ENCODE measurements around the gene TBC1D2B.
"Not testable (repeated sequence)": the region's sequence is repeated elsewhere in the genome, so short reads cannot be mapped to it uniquely, and the experiment has no call there.

Gene TBC1D2B

DNA sequence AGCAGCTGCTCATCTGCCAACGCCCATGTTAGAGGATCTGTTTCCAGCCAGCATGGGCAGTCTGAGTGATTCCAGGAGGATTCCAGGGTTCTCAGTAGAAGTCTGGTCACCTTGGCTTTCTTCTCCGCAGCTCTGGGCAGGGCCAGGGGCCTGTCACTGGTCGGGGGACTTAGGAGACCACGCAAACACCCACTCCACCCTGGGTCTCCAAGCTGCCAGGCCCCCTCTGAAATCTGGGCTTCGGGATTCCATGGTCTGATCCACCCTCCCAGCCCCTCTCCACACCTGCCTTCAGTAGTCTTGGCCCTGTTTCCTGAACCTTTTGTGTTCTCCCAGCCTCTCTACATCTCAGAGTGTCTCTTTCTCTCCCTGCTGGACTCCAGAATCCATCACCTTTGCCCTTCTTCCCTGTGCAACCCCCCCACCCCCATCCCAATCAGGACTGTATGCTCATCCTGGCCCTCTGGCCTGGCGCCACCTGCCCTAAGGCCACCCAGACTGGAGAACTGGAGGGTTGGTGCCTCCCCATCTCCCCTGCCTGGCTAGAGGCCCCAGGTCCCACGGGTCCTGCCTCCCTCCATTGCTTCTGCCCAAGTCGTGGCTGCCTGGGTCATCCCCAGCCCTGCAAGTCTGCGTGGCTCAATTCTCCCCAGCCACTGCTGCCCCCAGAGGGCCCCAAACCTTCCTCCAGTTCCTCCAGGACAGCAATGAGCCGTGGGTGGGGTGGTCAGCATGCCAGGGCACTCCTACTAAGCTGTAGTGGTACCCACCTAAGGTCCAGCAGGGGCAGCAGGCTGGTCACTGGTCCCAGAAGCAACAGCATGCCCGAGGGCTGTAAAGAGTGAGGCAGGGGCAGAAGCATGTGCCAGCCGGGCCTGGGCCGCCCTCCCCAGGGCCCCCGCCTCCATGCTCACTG lies 102.8 kb downstream of the TBC1D2B start:
- DNase-seq (ENCODE audit: low spot score): no peak

GRCh38 chr15:77974098-77974414 lies 103.5 kb downstream of the TBC1D2B start:
- peak; percentile 71 for DNase-seq (ENCODE audit: low spot score)

GRCh38 chr15:77973273-77974097 lies 104.0 kb downstream of the TBC1D2B start:
- DNase-seq (ENCODE audit: low spot score): not testable (repeated sequence)

DNA sequence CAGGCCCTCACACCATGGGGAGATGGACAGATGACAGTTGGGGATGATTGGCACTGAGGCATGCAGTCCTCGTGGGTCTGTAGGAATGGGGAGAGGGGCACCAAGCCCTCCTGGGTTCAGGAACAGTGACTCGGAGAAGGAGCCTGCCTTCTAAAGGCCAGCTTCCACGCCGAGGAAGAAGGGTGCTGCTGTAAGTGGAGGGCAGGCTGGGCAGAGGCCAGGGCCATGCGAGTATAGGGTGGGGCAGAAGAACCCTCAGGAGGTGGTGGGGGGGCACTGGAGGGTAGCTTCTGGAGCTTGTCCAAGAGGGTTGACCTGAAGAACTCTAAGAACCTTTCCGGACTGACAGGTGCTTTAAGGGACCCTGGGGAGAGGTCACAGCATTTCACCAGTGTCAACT lies 104.8 kb downstream of the TBC1D2B start:
- DNase-seq (ENCODE audit: low spot score): not testable (repeated sequence)

GRCh38 chr15:77971875-77972274 lies 105.6 kb downstream of the TBC1D2B start:
- DNase-seq (ENCODE audit: low spot score): not testable (repeated sequence)

DNA sequence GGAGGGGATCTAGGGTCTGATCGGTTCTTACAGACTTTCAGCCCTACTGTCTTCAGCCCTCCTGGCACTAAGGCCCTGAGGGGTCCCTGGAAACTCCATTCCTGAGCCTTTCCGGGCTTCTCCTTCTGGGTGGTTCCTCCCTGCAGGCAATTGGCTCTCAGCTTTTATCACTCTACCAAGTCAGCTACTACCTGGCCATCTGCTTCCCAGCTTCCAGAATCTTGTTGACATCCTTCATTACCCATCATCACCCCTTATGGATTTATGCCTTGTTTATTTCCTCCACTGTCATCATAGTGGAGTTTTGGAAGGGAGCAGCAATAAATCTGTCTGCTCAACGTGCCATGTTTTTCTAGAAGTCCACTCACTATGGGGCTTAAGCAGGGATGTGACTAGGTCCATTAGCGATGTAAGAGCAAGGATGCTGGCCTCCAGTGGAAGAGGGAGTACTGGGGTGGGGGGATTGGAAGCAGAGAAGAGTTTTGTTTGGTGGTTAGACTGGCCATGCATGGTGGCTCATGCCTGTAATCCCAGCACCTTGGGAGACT lies 106.6 kb downstream of the TBC1D2B start:
- not testable (repeated sequence) for DNase-seq (ENCODE audit: low spot score)

GRCh38 chr15:77969055-77969454 lies 108.5 kb downstream of the TBC1D2B start:
- no peak for DNase-seq (ENCODE audit: low spot score)

DNA sequence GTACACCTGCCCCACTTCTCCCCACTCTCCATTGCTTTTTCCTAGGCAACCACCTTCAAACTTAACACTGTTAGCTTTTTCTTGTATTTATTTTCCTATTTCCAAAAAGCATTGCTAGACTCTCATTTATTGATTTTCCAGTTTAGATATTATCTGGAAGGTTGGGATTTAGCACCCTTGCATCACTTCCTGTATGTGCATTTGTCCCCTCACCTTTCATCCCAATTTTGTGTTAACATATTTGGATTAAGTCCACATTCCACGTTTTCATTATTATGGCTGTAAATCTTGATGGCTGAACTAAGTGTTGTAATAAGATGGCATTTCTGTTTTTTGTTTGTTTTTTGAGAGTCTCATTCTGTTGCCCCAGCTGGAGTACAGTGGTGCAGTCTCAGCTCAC lies 109.7 kb downstream of the TBC1D2B start:
- DNase-seq (ENCODE audit: low spot score): no peak

DNA sequence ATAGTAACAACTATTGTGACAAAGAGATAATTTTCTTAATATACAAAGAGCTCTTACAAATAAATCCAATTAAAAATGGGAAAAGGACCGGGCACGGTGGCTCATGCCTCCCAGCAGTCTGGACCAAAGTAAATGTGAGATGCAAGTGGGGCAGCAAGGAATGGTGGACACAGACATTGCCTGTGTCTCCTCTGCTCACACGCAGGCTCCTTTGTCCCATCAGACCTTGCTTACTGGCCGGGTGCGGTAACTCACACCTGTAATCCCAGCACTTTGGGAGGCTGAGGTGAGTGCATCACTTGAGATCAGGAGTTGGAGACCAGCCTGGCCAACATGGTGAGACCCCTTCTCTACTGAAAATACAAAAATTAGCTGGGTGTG lies 110.3 kb downstream of the TBC1D2B start:
- DNase-seq (ENCODE audit: low spot score): not testable (repeated sequence)

GRCh38 chr15:77966540-77967234 lies 110.8 kb downstream of the TBC1D2B start:
- DNase-seq (ENCODE audit: low spot score): peak; percentile 83

- DNase-seq (ENCODE audit: low spot score): no peak
Measured at GRCh38 chr15:77964193-77964592, 113.3 kb downstream of the TBC1D2B start.

- peak; percentile 91 for DNase-seq (ENCODE audit: low spot score)
Measured at GRCh38 chr15:77959432-77959879, 118.1 kb downstream of the TBC1D2B start.

DNA sequence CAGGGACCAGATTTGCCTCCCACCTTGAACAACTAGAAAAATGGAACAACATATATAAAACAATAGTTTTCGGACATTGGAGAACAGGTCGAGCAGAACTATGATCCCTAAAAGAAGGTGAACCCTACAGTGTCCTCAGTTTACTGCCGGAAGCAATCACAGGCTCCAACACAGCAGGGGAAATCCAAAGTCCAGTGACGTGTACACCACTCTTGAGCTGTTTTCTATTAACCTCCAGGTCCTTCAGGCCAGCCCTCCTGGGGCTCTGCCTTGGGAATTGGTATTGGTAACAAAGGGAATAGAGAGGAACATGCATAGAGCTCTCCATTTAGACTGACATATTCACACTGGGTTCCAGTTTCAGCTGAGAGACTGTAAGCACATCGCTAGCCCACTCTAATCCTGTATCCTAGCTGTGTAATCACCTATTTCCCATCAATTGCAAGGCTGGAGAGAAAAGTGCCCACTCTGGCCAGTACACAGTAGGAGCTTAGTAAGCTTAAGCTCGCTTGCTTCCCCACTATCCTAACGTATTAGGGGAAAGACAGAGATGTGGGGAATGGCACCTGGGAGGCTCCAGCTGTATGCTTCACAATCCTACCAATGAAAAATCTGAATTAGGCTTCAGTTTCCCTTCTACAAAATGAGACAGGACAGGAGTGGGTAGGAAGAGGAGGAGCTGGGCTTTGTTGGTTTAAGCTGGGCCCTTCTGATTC lies 118.6 kb downstream of the TBC1D2B start:
- DNase-seq (ENCODE audit: low spot score): not testable (repeated sequence)

DNA sequence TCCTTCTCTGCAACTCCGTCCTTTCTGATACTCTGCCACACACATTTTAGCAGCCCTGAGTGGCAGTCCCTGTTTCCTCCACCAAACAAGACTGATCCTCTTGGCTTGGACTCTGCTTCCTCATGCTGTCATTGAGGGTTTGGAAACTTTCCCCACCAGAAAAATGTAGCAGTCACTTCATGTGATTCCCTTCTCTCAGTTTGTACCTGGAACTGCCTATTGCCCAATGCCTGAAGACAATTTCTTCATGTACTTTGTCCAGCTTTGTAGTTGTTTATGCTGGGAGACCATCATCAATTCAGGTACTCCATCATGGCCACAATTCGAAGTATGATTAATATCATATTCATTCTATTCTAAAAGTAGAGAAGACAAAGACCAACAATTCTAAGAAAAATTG lies 119.5 kb downstream of the TBC1D2B start:
- DNase-seq (ENCODE audit: low spot score): not testable (repeated sequence)

GRCh38 chr15:77953926-77954325 lies 123.6 kb downstream of the TBC1D2B start:
- DNase-seq (ENCODE audit: low spot score): not testable (repeated sequence)

DNA sequence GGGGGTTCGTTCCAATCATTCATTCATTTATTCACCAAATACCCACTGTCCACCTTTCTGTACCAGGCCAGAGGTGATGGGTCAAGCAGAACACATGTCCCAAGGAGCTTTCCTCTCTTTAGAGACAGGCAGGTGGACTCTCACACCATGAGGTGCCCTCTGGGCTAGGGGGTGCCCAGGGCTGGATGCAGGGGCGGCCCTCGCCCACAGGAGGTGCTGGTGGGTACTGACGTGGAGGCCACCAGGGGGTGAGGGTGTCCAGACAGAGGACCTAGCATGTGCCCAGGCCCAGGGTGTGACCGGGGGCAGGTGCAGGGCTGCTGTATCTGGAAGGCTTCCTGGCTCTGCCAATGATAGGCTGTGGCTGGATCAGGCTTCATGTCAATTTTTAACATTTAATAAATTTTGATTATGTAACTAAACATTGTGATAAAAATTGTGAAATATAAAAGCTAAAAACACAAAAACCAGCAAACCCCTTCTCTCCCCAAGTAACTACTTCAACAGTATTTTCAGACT lies 124.5 kb downstream of the TBC1D2B start:
- DNase-seq (ENCODE audit: low spot score): not testable (repeated sequence)

GRCh38 chr15:77951105-77951786 lies 126.3 kb downstream of the TBC1D2B start:
- DNase-seq (ENCODE audit: low spot score): not testable (repeated sequence)

DNA sequence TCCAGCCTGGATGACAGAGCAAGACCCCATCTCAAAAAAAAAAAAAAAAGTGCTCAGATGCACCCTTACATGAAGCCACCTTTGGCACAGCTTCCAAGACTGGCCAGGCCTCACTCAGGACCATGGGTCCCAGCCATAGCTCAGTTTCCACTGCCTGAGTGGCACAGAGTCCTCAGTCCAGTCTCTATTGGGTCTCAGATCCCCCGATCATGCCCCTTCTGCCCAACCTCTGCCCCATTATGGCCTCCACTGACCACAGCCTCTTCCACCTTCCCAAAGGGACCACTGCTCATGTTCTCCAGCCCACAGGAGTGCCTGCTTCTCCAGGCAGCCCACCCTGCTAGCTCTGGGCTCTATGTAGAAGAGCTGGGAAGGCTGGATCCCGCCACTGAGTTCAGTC lies 127.0 kb downstream of the TBC1D2B start:
- not testable (repeated sequence) for DNase-seq (ENCODE audit: low spot score)

DNA sequence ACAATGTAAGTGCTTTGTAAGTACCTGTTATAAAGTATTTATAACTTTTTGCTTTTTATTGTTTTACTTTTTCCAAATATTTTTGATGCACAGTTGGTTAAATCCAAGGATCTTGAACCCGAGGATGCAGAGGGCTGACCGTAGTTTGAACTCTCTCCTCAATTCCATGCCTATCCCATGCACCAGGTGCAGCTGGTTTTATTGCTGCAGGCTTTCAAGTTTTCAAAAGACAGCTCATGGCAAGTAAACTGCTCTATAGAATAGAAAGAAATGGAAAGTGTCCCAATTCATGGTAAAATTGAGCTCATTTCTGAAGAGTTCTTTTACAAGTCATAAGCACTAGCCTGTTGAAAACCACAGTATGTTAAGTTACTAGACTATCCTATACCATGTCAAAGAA lies 131.9 kb downstream of the TBC1D2B start:
- DNase-seq (ENCODE audit: low spot score): no peak
